Activated naive CD4-positive, alpha-beta T cell (primary cell): ENCODE measurements around the gene VSTM2B.

ENCODE experiments used
- DNase-seq, 4 experiments: peaks; one replicate each; lab custom pipeline; 2025; lab: John Stamatoyannopoulos, UW

The VSTM2B gene

DNA sequence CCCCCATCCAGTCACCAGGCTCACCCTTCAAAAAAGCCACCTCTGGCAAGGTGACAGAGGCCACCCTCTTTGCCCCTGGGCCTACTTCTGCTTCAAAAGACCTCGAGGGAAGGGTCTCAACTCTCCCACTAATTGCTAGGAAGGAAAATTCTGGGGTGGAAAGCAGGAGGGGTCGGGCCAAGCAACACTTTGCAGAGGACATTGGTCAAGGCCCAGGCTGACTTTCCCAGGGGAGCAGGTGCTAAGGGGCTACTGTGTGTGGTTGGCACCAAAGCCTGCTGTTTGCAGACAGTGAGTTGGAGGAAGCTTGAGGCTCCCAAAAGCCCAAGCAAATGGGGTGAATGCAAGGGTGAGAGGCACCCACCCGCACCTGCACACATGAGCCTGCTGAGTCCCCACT is 28.6 kb upstream of the VSTM2B start:
- DNase-seq, result no peak

- DNase-seq, result no peak
Observed at GRCh38 chr19:29497686-29498436, 27.9 kb upstream of the VSTM2B start.

DNA sequence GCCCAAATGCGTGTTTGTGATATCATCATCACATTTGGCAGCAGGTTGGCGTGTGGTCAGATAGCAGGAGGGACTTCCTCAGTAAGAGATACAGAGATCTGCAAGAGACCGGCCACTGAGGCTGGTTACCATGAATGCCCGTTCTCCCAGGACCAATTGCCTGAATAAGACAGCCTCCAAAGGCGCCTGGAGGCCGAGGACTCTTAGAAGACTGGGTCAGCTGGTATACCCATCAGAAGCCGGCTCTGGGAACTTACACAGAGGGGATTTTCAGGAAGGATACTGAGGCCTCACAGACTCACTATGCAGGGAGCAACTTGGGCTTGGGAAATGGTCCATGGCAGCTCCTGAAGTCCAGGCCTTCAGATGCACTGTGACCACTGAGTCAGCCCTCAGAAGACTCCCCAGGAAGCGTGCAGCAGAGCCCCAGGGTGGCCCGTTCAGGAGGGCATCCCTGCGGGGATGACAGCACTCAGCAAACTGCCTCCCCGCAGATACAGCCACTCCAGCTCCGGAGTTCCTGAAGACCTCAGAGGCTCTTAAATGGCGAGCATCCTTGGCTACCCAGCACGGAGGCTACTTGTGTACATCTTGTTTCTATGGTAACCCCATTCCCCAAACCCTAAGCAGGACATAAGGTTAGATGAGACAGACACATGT is 26.4 kb upstream of the VSTM2B start:
- no peak for DNase-seq

GRCh38 chr19:29499921-29500590 is 25.7 kb upstream of the VSTM2B start:
- DNase-seq, result no peak

- DNase-seq, result no peak
Observed at GRCh38 chr19:29501816-29502580, 23.8 kb upstream of the VSTM2B start.

DNA sequence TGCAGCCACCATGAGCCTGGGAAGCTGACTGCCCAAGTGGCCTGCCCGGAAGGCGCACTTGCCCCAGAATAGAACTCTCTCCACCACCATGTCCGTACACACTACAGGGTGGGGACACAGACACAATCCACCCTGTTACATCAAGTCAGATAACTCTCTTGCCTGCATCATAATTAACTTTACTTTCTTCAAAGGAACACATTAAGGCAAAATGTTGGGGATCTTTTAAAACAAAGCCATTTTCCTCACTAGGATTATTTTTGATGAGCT is 23.3 kb upstream of the VSTM2B start:
- DNase-seq, result no peak

DNA sequence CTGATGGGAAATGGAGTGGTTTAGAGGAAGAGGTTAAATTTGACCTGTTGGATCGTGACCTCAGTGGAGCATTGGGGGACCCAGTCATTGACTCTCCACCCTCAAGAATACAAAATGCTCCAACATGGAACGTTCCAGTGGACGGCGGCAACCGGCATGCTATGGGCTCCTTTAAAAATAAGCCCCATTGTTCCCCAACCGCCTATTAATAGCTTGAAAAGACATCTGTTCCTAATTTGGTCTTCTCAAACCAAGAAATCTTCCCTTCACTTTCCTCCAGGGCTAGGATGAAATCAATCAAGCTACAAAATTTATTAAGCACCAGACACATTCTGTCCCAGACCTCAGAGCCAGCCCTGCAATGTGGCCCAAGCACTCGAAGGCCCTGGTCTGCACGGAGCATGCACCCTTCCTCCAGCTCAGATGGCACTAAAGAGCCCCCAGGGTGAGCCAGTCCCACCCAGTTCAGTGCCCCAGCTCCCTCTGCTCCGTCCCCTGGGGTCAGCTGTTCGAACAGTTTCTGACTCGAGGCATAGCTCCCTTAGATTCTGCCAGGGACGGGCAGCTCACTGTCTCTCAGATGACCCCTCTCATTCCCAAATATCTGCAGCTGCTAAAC is 22.5 kb upstream of the VSTM2B start:
- DNase-seq, result no peak

- no peak for DNase-seq
Observed at GRCh38 chr19:29503785-29504184, 22.0 kb upstream of the VSTM2B start.

- DNase-seq, result no peak
Observed at GRCh38 chr19:29504454-29504853, 21.3 kb upstream of the VSTM2B start.

- no peak for DNase-seq
Observed at GRCh38 chr19:29505097-29505824, 20.5 kb upstream of the VSTM2B start.

DNA sequence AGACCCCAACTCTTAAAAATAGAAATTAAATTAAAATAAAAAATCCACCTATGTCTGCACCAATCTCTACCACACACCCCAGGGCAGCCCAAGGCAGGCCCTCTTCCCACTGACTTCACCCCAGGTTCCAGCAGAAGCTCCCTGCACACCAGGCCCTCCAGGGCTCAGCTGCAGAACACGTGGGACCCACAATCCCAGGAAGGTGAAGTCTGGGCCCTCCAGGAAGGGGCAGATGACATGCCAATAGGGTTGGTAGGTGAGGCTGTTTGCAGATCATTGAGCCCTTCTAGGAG is 19.2 kb upstream of the VSTM2B start:
- no peak for DNase-seq

DNA sequence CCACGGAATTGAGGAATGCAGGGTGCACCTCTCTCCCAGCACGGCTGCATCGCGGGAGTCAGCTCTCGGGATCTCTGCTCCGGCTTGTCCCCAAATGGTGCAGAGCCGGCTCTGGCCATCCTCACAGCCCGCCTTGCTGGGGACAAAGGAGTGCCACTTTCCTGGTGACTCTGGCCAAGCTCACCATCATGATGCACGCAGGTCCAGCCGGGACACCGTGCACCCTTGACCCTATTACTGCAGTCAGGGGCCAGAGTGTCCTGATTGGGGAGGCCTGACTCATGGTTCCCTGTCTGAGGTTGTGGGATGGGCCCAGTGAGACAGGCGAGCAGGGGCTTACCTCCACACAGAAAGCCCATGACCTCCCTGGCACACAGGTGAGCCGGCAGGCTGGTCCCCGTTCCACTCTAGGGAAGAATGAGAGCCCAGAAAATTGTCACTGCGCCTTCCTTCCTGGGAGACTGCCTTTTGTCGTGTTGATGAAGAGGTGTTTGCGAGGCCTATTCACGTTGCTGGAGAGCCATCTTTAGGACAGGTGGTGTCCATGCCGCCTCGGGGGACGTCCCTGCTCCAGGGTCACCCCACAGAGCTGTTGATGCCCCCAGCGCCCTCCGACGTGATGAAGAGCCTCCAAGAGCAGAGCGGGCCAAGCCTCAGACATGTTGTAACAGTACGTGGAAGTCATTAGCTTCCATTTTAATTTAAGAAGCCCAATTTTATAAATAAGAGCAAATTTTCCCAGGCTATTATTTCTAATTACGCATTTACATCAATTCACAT is 18.5 kb upstream of the VSTM2B start:
- no peak for DNase-seq

DNA sequence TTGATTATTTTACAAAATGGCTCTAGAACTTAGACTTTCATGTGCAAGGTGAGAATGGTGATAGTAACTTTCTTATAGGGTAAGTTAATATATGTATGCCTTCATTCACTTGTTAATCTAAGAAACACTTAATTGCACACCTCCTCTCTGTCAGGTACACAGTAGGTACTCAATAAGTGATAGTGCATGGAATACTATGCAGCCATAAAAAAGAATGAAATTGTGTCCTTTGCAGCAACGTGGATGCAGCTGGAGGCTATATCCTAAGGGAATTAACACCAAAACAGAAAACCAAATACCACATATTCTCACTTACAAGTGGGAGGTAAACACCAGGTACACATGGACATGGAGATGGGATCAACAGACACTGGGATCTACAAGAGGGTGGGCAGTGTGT is 17.6 kb upstream of the VSTM2B start:
- no peak for DNase-seq

- DNase-seq, result no peak
Observed at GRCh38 chr19:29509456-29509855, 16.3 kb upstream of the VSTM2B start.

GRCh38 chr19:29510701-29511265 is 15.0 kb upstream of the VSTM2B start:
- no peak for DNase-seq

GRCh38 chr19:29511768-29512167 is 14.0 kb upstream of the VSTM2B start:
- DNase-seq, result no peak

DNA sequence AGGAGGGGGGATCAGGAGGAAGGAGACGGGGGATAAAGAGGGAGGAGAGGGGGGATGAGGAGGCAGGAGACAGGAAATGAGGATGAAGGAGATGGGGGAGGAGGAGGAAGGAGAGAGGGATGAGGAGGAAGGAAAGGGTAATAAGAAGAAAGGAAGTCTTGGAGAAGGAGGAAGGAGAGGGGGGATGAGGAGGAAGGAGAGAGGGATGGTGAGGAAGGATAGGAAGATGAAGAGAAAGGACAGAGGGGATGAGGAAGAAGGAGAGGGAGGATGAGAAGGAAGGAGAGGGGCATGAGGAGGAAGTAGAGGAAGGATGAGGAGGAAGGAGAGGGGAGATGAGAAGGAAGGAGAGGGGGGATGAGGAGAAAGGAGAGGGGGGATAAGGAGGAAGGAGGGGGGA is 13.0 kb upstream of the VSTM2B start:
- no peak for DNase-seq

DNA sequence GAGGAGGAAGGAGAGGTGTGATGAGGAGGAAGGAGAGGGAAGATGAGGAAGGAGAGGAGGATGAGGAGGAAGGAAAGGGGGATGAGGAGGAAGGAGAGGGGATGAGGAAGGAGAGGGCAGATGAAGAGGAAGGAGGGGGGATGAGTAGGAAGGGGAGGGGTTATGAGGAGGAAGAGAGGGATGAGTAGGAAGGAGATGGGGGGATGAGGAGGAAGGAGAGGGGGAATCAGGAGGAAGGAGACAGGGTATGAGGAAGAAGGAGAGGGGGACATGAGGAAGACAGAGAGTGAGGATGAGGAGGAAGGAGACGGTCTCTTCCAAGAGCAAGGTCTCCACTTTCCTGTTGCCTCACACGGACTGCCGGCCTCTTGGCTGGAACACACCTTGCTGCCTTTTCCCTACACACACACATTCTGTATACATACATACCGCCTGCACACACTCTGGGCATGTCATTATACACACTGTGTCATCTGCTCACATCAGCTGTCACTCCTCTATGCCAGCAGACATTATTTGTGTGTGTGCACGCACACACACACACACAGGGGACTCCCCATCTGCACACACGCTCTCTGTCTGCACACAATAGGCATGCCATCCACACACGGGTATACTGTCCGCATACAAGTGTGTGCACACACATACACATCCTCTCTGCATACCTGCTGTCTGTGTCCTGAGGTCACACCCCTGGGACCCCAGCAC is 11.1 kb upstream of the VSTM2B start:
- DNase-seq, result no peak

GRCh38 chr19:29515233-29515619 is 10.6 kb upstream of the VSTM2B start:
- no peak for DNase-seq

DNA sequence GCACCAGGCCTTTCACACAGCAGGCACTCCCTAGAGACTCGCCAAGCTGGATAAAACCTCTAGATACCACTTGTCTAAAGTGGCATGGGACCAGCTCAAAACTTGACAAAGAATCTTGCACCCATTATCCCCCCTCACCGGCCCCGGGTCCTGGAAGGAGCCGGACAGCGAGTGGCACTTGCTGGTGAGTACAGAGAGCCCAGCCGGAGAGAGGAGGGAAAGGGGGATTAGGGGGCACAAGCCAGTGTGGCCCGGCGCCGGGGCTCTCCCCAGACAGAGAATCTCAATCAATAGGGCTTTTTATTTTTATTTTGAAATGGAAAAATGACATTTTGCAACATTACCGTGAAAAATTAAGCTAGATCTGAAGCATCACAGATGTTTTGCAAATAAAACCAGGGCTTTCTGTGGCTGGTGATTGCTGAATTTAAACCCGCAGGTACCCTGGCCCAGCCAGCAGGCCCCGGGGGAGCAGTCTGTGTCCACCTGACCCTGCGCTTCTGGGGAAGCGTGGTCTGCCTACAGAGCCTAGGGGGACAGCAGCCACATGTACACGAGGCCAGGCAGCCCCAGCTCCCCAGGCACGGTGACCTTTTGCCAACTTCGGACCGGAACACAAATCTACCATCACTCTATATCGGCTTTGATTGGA is 10.0 kb upstream of the VSTM2B start:
- no peak for DNase-seq
